Stimulated activated CD8-positive, alpha-beta memory T cell treated with anti-CD3 and anti-CD28 coated beads, Interleukin-4, amount 100 ng/mL, for 1 hour (primary cell): Measurements from ENCODE around the gene TMC3.
"Not testable (repeated sequence)": the region's sequence is repeated elsewhere in the genome, so short reads cannot be mapped to it uniquely, and the experiment has no call there.

Experiments
- DNase-seq, 2 donors: peaks; one replicate each; pipeline ENCODE4 v3.0.0-alpha.2; 2020; ENCODE audit warnings: low read depth in 2 of 2, low spot score in 1 of 2

Gene TMC3

GRCh38 chr15:81384891-81385720, 11.1 kb upstream of the TMC3 start:
- no peak for DNase-seq

GRCh38 chr15:81381720-81382119, 7.7 kb upstream of the TMC3 start:
- DNase-seq = no peak

DNA sequence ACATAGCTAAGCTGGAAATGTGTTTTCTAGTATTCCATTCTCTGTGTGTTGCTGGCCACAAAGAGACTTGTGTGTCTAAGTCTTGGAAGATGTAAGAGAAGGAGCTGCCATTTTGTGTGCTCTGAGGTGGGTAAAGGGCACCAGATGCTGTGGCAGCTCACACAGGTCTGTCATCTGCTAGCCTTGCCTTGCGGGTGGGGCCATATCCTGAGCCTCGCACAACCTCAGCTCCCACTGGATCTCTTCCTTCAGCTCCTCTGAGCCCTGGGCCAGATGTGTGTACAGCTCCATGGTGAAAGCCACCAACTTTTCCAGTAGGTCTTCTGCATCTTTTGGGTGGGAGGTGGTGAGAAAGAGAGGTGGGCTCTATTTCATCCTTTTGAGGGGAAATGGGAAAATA, 6.7 kb upstream of the TMC3 start:
- no peak for DNase-seq

DNA sequence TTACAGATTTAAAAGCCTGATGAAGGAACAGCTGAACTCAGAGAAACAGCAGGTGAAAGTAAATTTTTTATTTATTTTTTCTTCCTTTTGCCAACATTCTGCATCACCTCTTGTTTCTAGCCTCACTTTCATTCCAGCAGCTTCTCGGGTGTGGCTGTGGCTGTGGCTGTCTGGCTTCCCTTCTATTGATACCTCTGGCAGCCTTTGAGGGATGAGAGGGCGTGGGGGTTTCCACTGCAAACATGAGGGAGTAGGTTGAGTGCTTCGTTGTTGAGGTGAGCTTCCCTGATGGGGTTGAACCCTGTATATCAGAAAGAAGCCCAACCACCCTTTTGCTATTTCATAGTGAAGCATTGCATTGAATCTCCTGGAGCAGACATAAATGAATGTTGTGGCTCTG, 6.2 kb upstream of the TMC3 start:
- no peak for DNase-seq

DNA sequence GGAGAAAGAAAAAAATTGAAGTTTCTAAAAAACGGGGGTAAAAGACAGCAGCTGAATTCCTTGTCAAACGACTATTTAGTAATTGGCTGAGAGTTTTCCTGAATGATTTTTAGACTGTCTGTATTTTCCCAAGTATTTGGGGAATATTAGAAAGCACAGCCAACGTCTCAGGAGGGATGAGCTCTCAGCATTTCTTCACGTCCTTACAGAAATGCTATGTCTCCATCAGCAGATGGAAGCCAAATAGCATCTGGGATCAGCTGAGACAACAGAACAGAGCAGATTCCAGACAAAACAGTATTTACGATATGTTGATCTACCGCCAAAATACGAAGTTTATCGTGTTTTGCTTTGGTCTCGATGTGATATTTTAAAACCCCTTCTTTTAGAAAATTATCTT, 5.3 kb upstream of the TMC3 start:
- no peak for DNase-seq

DNA sequence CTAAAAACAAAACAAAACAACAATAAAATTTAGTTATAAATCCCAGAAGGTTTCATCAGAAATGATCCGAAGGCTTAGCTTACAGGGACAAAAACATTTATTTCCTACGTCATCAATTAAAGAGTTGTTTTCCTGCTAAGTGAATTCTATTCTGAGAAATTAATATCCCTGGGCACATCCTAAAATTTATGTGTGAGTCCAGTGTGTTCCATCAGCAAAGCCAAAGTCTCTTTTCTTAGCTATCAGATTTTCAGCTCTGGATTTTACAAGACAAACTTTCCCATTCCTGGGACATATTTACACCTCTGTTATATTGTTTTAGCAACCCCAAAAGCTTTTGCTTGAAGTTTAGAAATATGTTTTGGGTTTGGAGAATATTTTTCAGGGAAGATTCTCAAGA, 4.4 kb upstream of the TMC3 start:
- no peak for DNase-seq

DNA sequence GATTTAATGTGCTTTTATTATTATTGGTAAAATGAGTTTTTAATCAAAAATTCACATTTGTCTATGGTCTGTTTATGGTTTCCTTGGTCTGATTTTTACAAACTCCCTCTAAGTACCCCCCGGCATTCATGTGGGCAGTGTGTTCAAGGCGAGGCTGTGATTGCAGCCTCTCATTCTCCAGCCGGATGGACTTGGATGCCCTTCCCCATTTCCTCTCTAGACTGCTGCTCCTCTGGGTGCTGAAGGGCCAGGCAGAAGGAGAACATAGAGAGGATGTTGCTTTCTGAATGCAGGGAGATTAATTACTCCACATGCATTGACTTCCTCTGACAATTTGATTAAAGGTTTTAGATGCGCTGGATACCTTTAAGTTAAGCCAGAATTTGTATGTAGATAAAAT, 3.9 kb upstream of the TMC3 start:
- no peak for DNase-seq

DNA sequence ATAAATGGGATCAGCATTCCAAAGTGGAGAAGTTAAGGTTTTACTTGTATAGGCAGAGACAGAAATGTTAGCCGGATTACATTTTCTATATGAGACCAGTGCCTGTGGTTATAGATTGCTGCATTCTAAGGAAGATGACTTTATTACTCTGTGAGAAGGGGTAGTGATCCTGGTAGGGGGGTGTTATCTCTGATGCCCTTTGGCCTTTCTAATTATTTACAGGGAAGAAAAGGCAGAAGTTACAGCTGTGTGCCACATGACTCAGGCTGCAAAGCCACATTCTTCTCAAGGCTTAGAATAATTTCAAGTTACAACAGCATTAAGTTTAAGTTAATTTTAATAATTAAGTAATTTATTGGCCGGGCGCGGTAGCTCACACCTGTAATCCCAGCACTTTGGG, 2.2 kb upstream of the TMC3 start:
- no peak for DNase-seq

DNA sequence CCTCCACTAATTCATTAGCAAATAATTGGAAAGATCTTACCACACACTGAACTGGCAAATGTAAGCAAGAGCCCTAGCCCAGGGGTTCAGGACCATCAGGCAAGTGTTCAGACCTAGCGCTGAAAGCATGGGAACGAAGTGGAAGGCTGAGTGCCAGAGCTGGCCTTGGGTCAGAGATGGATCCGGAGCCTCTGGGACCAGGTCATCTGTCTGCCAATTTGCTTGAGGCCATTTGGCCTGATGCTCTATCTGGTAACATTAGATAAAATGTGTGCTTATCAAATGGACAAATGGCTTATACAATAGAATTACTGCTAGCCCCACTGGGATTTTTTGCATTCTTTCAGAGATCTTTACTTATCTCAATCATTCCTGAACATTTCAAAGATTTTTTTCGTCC, 1.4 kb upstream of the TMC3 start:
- no peak for DNase-seq

DNA sequence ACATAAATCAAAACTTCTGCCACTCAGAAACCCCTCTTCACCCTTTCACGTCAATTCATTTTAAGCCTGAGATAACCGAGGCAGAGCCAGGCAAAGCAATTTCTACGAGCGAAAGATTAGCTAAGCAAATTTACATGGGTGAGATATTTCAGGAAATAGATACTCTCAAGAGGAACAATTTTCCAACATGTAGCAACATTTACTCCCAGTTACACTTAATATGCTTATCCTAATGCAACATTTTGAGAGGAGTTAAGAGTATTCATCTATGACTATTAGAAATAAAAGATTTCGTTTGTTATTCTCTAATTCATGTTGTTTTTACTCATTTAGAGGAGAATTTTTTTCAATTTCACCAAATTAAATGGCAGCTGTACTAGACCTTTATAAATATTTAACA, 837 bp downstream of the TMC3 start:
- no peak for DNase-seq

DNA sequence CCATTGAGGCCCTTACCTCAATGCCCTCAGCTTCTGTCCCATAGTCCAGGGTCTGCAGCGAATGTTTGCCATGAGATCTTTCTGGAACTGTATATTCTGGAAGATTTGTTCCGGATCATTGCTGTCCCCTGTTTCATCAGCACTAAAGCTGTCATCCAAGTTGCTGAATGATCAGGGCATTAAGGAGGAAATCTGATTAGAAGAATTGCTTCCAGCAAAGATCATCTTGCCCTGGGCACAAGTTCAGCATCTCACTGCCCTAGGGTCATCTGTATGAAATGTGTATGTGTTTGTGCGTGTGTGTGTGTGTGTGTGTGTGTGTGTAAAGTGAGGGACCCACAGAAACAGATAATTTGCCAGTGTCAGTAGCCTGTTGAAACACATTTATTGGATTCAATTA, 1.4 kb downstream of the TMC3 start:
- no peak for DNase-seq

DNA sequence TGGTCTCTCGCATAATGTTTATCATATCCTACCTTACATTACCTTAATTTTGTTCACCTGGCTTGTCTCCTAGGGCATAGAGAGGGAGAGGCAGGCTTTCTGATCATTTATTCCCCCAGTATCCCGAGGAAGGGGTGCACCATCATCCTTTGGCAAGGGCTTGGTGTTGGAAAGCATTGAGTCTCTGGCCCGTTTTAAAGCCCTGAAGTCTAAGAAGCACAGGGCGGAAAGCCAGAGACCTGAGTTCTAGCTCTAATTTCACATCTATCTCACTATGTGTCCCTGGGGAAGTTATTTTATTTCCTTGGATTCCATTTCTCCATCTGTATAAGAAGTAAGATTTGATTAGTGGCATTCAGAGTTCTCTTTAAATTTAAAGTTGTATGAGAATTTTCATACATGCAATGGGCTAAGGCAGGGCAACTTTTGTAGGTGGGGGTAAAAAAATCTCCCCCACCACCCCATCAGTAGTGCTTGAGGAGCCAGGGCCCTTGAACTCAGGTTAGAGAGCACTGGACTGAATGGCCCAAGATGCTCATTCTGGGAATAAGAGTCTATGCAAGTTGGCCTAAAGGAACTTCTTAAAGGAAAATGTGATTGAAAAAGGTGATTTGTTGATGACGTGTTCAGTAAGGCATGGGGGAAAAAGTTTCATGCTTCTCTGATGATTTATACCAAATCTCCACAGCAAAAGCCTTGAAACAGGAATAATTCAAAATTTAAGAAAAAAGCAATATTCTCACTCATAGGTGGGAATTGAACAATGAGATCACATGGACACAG, 10.1 kb downstream of the TMC3 start:
- no peak for DNase-seq

GRCh38 chr15:81363276-81363675, 10.7 kb downstream of the TMC3 start:
- DNase-seq = no peak

- DNase-seq = no peak
Measured at GRCh38 chr15:81362790-81363189, 11.2 kb downstream of the TMC3 start.

DNA sequence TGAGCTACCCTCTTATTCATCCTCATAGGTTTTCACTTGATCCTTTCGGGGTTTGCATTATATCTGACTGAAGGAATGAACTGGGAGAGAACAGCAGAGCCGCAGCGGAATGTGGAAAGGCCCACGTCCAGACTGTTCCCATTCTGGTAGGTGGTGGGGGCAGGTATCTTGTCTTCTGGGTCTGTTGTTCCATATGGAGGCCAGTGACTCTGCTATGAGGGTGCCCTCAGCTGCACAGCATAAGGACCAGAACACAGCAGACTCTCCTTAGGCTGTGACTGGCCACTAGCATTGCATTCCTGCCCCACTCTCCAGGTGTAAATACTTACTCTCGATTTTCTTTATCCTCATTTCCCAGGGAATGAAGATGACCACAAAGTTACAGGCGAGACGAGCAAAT, 12.1 kb downstream of the TMC3 start:
- DNase-seq = no peak

GRCh38 chr15:81360491-81360890, 13.5 kb downstream of the TMC3 start:
- DNase-seq = no peak

- DNase-seq = no peak
Measured at GRCh38 chr15:81358248-81358647, 15.8 kb downstream of the TMC3 start.

DNA sequence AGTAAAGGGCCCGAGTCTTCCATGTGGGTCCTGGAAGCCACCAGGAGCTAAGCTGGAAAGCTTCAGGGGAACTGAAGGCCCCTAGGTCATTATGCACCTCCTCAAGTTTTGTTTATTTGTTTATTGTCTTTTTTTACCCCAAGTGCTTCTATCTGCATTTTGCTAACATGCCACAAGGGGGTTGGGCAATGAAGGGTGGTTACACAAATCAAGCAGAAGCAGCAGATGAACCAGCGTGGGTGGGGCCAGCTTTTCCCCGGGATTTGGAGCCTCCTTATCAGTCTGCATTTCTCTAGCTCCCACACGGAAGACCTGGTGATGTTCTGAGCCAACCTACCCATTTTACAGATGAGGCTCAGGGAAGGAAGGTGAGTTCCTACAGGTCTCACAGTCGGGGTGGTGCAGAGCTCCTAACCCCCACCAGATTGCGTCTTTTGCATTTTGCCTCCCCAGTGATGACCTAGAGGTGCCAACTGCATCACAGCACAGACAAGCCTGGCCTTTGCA, 16.8 kb downstream of the TMC3 start:
- DNase-seq = no peak

- DNase-seq = no peak
Measured at GRCh38 chr15:81356252-81356651, 17.8 kb downstream of the TMC3 start.

GRCh38 chr15:81351651-81352050, 22.4 kb downstream of the TMC3 start:
- DNase-seq = no peak

- no peak for DNase-seq
Measured at GRCh38 chr15:81349271-81349670, 24.7 kb downstream of the TMC3 start.

- not testable (repeated sequence) for DNase-seq
Measured at GRCh38 chr15:81348691-81349090, 25.3 kb downstream of the TMC3 start.
